Measurements from ENCODE around the gene DSTYK. TPM values are rescaled to one million over a fixed set of nuclear protein-coding genes. Genes with fewer than 3 reads are reported as not detected.

The DSTYK gene
- total and polyA plus RNA-seq, 8 donors, result 2.9 to 9.0 (median 4.4) TPM

DNA sequence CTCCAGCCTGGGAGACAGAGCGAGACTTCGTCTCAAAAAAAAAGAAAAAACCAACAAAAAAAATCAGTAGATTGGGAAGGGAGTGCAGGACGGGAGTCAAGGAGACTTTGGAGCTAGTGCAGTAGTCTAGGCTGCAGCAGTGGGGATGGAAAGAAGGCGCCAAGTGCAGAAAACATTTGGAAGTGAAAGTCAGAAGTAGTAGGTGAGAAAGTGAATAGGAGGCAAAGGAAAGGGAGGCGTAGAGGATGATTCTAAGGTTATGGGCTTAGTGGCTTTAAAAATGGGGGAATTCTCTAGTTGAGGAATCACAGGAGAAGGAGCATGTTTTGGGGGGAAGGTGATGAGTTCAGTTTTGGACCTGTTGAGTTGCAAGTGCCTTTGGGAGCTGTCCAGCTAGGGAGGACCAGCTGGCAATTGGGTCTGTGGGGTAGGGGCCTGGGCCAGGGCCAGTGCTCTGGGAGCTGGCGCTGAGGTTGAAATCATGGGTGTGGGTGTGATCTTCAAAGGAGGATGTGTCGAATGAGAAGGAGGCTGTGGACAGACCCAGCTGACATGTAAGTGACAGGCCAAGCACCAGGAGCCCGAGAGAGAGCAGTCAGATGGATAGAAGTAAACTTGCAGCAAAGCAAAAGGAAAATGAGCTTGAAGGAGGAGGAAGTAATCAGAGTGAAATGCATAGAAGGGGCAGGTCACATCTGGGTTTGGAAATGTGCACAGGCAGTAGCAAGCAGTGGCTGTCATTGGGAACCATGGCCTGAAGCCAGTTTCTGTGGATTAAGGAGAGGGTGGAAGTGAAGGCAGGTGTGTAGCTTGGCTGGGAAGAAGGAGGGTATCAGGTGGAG, 32.1 kb upstream of the DSTYK start:
- no peak overlapping the region for H3K27ac ChIP-seq
- H3K4me3 ChIP-seq, result no peak overlapping the region
- intact Hi-C loops (cut with DNase I), result loop anchor here in 1 of 3 donors (10.0 kb wide), 1 partner anchor 129 kb away; no protein-coding TSS in a partner anchor
- FAIRE-seq (no peak), DNase-seq (peak in 2 of 6 donors; percentile 17 to 20), ATAC-seq (no peak)
- TF ChIP-seq CTCF (IDR thresholded peaks at IDR 0.05), result no peak
- no peaks in the 10 kb centered on the region for H3K4me1 ChIP-seq
- H3K9me3 ChIP-seq, result no peaks in the 10 kb centered on the region
- H3K36me3 ChIP-seq, result no peaks in the 10 kb centered on the region
- WGBS, 2 donors, result 89 to 92% methylated on average over 8 of the region's 8 CpGs
- H3K27me3 ChIP-seq, result no peaks in the 10 kb centered on the region

DNA sequence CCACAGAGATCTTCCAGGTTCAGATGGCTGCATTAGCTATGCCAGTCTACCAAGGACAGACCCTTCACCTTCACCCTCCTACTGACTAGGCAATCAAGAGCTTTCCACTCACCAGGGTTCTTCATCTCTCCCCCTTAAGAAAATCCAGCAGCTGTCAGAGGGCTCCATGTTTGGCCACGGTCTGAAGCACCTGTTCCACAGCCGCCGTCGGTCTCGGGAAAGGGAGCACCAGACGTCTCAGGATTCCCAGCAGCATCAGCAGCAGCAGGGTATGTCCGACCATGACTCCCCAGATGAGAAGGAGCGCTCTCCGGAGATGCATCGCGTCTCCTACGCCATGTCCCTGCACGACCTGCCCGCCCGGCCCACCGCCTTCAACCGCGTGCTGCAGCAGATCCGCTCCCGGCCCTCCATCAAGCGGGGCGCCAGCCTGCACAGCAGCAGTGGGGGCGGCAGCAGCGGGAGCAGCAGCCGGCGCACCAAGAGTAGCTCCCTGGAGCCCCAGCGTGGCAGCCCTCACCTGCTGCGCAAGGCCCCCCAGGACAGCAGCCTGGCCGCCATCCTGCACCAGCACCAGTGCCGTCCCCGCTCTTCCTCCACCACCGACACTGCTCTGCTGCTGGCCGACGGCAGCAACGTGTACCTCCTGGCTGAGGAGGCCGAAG, 30.0 kb upstream of the DSTYK start:
- Histone ChIP-seq H3K4me3 (no peak overlapping the region), H3K27ac (no peak overlapping the region), H3K27me3 (no peaks in the 10 kb centered on the region), H3K9me3 (no peaks in the 10 kb centered on the region), H3K36me3 (no peaks in the 10 kb centered on the region), H3K4me1 (no peaks in the 10 kb centered on the region)
- no peak for FAIRE-seq
- ATAC-seq, result no peak
- DNase-seq, result peak in 1 of 6 donors; percentile 51
- intact Hi-C loops (cut with DNase I), result loop anchor here in 1 of 3 donors (10.0 kb wide), 1 partner anchor 127 kb away; no protein-coding TSS in a partner anchor
- 90 to 95% methylated on average over 36 of the region's 36 CpGs for WGBS, 2 donors
- no peak for TF ChIP-seq CTCF (IDR thresholded peaks at IDR 0.05)

DNA sequence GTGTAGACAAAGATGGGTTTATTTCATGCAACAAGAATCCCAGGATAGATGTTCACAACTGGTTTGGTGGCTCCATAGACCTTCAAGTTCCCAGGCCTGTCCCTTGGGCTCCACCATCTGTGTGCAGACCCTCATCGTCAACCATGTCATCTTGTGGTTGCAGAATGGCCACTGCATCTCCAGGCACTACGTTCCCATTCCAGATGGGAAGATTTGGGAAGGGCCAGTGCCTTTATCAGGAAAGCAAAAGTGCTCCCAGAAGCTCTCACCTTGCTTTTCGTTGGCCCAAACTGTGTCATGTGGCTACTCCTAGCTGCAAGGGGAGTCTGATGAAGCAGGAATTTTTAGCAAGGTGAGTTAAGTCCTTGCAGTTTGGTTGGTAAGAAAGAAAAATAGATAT, 29.1 kb upstream of the DSTYK start:
- no peak overlapping the region for H3K4me3 ChIP-seq
- no peak for TF ChIP-seq CTCF (IDR thresholded peaks at IDR 0.05)
- no peaks in the 10 kb centered on the region for H3K27me3 ChIP-seq
- H3K36me3 ChIP-seq, result no peaks in the 10 kb centered on the region
- H3K27ac ChIP-seq, result no peak overlapping the region
- ATAC-seq (no peak), FAIRE-seq (no peak), DNase-seq (no peak)
- 71 to 84% methylated on average over 3 of the region's 3 CpGs for WGBS, 2 donors
- H3K9me3 ChIP-seq, result no peaks in the 10 kb centered on the region
- no peaks in the 10 kb centered on the region for H3K4me1 ChIP-seq
- intact Hi-C loops (cut with DNase I), result loop anchor here in 1 of 3 donors (10.0 kb wide), 1 partner anchor 126 kb away; no protein-coding TSS in a partner anchor

GRCh38 chr1:205240118-205240517, 28.6 kb upstream of the DSTYK start:
- Histone ChIP-seq H3K4me3 (no peak overlapping the region), H3K27me3 (no peaks in the 10 kb centered on the region), H3K4me1 (no peaks in the 10 kb centered on the region), H3K27ac (no peak overlapping the region), H3K9me3 (no peaks in the 10 kb centered on the region), H3K36me3 (no peaks in the 10 kb centered on the region)
- ATAC-seq, result no peak
- TF ChIP-seq CTCF (IDR thresholded peaks at IDR 0.05), result no peak
- no peak for FAIRE-seq
- intact Hi-C loops (cut with DNase I), result loop anchor here in 1 of 3 donors (10.0 kb wide), 1 partner anchor 125 kb away; no protein-coding TSS in a partner anchor
- 82 to 87% methylated on average over 6 of the region's 6 CpGs for WGBS, 2 donors
- DNase-seq, result peak in 1 of 6 donors; percentile 24
